ENCODE data around the gene MAX.

The MAX gene

DNA sequence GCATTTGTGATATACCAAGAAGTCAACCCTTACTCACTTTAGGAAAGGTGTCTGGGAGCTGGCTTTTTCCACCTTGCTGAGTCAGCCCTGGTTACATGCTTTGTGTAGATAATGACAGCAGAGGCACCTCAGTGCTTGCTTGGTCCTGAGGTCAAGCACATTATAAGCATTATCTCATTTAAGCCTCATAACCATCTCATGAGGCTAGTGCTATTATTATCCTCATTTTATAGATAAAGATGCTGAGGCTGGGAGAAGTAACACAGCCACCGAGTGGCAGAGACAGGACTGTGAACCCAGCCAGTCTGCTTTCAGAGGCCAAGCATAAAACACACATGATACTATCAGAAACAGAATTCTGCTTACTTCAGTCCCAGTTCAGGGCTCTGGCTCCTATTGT lies 29.4 kb downstream of the MAX start:
- DNase-seq (ENCODE audit: low read depth), result no peak

DNA sequence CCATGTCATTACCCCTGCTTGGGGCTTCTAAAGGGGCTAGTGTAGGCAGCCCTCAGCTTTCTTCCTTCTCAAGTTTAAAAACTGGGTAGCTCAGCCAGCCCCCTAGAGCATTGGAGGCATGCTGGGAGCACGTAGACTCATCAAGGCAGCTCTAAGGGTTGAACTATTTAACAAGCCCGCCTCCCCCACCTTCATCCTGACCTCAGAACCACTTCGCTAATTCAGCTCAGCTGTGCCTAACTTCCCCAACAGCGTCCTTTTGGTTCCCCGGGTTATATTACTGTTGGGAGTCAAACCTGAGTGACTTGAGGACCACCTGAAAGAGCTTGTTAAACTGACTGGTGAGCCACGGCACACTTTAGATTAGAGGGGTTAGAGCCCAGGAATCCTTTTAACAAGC lies 30.1 kb downstream of the MAX start:
- DNase-seq (ENCODE audit: low read depth), result no peak

DNA sequence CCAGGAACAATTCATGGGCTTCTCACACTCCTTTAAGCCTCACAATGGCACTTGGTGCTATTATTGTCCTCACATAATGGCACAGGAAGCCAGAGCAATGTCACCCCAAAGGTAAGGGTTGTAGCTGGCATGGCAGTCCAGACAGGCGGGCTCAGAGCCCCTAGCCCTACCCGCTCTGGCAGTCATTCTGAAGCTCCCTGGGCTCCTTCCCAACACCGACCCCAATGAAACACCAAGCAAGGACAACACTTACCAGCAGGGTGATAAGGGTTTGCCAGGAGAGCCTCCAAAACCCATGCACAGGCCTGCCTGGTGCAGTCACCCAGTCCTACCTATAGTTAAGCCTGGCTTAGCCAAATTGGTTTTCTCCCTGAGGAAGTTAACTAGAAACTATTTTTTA lies 30.8 kb downstream of the MAX start:
- no peak for DNase-seq (ENCODE audit: low read depth)

DNA sequence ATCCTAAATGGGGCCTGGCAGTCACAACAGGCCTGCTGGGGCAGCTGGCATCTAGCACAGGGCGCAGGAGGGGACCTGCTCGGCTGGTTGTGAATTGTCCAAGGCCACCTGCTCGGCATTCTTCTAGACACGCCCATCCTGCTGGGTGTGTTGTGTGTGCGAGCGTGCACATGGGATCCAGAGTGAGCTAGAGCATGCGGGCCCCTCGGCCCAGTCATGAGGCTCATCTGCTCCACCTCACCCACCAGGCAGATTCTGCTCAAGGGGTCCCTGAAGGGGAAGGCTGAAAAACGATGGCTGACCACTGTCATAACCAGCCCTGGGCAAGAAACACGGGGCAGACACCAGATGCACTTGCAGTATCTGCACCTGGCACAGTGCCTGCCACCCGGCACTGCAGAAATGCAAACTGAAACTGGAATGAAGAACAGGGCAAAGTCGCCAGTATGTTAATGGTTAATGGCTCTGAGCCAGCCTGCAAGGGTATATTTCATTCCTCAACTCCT lies 31.8 kb downstream of the MAX start:
- no peak for DNase-seq (ENCODE audit: low read depth)

DNA sequence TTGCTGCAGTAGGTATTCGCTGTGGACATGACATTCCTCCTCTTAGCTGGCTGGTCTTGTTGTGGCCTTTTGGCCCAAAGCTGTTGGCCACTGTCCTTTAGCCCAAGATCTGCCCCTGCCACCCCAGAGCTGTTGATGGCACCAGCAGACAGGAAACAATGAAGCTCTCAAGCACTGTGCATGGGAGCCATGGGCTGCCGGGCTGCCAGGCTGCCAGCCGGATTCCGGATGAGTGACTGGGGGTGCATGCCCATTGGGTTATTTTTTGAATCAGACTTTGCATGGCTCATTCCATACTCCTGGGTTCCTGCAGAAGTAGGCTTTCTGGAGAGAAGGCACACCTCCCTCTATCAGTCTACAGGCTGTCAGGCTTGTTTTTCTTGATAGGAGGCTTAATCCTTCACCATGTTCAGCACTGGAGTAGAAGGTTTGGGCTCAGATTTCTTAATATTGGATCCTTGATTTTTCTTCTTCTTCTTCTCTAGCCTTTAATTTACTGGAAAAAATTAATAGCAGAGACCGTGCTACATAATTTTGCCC lies 32.4 kb downstream of the MAX start:
- DNase-seq (ENCODE audit: low read depth), result no peak

DNA sequence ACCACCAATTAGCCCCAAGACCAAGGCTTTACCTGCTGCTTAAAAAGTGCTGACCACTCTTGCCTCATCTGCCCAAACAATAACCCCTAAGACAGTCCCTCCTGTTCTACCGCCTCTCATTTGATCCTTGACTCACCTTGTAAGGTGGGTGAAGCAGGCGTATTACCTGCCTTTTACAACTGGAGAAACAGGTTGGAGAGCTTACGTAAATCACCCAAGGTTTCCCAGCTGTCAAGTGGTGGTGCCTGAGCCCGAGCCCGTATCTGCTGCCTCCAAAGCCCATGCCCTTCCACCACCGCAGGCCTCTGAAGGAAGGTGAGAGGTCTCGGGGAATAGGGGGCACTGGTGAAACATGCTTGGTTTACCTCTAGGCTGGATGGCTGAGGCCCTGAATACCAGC lies 36.6 kb downstream of the MAX start:
- no peak for DNase-seq (ENCODE audit: low read depth)

DNA sequence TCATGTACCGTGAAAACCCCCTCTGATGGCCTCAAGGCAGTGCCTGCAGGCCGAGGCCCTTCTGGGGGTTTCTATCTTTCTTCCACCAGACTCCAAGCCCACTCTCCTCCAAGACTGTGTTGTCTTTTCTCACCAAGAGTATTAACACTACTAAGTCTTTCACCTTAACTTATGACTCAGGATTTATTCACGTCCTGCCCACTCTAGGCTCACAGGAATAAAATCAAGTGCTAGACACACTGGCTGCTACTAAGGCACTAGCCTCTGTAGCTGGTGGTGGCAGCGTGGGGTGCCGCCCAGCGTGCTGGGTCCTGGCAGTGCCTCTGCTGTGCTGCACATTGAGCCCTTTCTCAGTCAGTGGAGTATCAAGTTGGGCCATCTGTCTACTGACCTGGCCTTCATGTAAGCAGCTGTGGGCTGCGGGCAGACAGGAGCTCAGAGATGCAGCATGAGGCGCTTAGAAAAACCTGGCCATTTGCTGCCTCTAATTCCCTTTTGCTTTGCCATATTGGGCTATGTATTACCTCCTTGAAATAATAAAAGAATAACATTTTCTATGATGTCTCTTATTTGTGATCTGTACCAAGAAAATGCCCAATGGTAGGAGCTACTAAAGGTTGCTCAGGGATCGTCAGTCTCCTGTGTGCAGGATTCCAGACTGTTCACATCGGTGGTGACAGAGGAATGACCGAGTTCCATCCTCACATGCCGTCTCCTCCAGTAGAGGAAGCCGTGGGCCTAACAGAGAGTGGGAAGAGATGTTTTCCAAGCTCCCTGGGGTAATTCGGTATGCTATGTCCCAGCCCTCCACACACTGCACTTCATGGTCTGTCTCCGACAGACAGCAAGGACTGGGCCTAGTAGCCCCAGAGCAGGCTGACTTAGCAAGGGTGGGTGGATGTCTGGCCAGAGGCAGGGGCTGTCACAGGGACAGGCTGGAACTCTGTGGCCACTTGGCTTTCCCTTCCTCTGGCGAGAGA lies 39.9 kb downstream of the MAX start:
- DNase-seq (ENCODE audit: low read depth), result no peak

DNA sequence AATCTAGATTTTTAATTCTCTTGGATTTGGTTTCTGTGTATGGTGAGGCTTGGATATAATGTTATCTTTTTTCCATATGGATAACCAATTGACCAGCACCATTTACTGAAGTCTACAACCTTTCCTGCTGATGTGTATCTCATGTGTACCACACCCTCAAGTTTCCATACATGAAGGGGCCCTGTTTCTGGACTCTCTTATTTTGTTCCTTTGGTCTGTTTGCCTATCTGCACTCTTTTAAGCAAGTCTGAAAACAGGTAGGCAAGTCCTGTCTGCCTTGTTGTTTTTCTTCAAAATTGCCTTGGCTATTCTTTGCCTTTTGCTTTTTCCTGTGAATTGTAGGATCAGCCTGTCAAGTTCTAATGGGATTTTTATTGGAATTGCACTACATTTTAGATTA lies 44.6 kb downstream of the MAX start:
- DNase-seq (ENCODE audit: low read depth), result no peak

DNA sequence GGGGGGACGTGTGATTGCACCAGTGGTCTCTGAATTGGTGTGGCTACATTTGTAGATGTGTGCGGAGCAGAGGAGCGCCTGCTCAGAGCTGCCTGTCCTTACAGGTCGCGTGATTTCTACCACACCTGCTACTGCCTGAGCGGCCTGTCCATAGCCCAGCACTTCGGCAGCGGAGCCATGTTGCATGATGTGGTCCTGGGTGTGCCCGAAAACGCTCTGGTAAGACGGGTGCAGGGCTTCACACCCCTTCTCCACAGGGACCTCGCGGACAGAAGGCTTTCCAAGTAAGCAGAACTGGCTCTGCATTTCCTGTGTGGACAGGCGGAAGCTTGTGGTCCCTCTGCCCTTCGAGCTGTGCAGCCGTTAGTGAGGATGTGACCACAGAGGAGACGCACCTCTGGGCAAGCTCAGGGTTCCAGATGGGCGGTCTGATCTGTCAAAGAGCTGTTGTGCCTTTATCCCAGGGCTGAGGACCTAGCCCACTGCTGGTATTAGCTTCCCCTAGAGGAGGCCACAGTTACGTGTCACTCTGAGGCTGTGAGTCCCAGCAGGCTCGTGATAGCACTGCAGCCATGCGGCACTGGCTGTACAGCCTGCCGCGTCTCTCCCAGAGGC lies 47.7 kb downstream of the MAX start:
- no peak for DNase-seq (ENCODE audit: low read depth)

DNA sequence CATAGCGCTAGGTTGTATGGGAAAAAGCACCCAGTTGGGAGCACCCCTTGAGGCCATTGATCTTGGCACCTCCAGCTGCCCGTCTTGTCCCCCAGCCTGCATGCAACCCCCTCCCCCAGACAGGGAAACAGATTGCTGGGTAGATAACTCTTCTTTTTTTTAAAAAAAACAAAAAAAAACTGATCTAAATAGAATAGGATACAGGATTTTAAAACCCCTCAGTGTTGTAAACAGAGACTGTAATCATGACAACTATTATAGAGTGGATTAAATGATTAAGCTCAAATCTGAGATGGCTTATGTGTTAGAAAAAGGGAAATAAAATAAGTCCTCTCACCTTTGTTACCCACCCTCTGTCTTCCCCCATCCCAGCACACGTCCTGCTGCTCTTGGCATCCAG lies 48.9 kb downstream of the MAX start:
- DNase-seq (ENCODE audit: low read depth), result no peak

DNA sequence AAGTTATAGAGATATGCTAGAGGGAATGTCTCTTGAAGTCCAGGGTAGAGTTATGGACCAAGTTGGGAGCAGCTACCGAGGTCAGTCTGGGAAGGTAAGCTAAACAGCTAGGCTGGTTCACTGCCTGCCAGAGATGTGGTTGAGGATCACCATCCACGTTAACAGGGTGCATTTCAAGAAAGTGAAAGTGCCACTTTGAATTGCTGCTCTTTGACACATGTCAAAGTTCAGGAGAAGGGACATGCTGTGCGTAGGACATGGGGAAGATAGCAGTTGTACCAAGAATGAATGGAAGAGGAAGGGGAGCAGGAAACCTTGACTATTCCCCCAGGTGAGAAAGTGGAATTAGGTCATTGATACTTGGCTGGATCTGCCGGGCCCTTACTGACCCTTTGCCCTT lies 49.5 kb downstream of the MAX start:
- no peak for DNase-seq (ENCODE audit: low read depth)

DNA sequence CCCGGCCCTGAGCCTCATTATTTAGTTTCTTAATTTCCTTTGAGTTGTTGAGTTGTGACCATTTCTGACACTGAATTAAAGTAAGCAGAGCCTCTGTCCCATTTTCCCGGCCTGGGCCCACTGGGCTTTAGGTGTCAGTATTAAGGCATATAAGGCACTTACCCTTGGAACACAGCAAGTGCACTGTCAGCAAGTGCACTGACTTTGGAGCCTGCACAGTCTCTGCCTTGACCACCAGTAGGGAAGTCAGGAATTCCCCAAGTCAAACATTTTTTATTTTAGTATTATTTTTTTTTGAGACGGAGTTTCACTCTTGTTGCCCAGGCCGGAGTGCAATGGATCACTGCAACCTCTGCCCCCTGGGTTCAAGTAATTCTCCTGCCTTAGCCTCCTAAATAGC lies 56.6 kb downstream of the MAX start:
- DNase-seq (ENCODE audit: low read depth), result no peak

DNA sequence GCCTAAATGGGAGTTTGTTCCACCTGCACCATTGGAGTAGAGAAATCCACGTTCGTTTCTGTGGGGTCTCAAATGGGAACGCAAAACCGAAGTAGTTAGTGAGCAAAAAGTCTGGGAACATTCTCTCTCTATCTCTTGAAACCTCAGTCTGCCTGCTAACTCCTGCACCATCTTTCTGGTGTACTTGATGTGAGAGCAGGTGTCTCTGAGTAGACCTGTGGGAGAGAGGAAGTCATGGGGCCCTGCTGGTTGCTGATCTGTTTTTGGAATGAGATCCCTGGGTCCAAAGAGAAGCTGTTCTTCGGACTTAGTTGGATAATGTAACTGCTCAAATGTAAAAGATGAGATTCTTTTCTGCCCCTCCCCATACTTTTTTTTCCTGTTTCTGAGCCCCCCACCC lies 57.3 kb downstream of the MAX start:
- DNase-seq (ENCODE audit: low read depth), result no peak

DNA sequence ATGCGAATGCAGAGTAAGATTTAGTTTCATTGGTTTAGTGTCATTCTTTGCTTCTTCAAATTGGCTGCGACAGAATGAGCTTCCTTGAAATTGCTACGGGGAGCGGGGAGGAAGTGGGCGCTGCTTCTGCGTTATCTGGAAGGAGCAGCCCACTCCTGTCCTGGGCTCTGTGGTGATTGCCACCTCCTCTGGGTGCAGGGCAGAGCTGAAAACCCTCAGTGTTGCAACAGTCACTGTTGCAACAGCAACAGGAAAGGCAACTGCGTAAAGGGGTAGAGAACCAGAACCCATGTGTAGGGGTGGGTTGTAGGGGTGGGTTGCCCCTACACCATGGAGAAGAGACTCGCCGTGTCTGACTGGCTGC lies 57.7 kb downstream of the MAX start:
- no peak for DNase-seq (ENCODE audit: low read depth)

DNA sequence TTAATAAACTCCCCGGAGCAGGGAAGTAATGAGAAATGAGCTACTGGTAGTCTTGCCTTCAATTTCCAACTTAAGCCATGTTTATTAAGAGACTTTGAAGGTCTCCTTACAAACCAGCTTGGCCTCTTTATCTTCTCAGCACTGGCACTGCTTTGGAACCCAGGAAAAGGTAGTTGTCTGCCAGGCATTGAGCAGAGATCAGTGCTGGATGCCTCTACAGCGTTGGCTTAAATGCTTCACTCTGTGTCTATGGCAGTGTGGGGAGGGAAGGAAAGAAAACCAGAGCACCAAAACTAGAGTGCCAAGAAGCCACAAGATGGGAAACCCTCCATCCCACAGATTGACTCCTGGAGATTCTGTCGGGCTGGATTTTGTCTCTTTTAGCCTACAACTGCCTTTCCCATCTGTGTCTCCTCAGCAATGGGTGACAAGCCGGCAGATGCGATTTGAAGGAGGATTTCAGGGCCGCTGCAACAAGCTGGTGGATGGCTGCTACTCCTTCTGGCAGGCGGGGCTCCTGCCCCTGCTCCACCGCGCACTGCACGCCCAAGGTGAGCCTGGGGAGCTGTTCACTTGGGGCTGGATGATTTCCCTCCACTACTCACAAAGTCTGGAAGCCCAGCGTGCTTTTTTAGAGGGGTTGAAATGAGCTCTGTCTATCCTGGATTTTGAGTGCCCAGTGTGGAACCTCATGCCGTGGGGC lies 58.3 kb downstream of the MAX start:
- no peak for DNase-seq (ENCODE audit: low read depth)

DNA sequence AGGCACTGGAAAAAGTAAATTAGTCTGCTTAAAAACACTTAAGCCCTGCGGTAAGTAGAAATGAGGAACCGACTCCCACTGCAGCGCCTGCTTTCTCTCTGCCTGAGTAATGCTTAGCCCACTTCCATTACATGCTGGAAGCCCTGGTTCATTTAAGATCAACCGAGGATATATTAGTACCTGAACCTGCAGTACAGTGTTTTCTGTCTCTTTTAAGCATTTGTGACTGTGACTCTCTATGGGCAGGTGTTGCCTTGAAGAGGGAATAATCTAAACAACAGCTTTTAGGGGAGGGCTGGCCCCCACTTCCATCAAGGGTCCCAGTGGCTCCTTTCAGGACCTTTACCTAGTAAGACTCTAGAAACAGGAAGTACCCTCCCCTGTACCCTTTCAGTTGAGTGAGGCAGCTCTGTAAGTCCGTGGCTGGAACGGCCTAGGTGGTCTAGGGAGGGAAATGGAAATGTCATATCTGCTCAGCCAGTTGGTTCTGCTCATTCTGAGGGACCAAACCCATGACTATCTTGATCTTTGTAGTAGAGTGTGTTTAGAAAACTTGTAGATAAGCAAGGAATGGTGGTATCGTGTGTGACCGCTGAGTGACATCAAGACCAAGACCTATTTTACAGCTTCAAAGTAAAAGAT lies 59.5 kb downstream of the MAX start:
- DNase-seq (ENCODE audit: low read depth), result no peak

DNA sequence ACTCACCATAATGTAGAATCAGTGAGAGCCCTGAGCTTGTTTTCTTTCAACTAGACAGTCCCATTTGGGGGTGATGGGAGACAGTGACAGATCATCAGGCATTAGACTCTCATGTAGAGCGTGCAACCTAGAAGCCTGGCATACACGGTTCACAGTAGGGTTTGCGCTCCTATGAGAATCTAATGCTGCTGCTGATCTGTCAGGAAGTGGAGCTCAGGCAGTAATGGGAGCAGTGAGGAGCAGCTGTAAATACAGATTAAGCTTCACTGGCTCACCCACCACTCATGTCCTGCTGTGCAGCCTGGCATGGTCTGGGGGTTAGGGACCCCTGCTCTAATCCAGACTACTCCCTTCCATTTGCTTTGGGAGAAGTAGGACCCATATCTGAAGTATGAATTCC lies 60.0 kb downstream of the MAX start:
- no peak for DNase-seq (ENCODE audit: low read depth)

DNA sequence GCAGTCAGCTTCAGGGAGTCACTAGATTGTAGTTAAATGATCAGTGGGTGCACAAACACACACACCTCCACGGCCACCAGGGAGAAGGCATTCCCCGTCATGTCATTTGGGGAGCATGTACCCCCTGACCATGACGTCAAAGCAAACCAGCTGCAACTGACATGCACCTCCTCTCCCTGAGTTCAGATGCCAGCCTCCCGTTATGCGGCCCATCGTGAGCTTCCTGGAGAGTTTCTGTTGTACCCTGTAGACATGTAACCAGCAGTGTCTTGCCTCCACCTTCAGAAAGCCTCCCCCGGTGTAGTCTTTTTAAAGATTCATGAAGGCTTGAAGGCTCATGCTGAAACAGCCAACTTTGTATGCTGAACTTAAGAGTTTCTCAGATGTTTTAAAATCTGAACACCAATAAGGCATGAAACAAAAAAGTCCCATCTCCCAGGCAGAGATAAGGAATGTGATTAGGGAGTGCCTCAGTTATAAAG lies 60.8 kb downstream of the MAX start:
- no peak for DNase-seq (ENCODE audit: low read depth)

DNA sequence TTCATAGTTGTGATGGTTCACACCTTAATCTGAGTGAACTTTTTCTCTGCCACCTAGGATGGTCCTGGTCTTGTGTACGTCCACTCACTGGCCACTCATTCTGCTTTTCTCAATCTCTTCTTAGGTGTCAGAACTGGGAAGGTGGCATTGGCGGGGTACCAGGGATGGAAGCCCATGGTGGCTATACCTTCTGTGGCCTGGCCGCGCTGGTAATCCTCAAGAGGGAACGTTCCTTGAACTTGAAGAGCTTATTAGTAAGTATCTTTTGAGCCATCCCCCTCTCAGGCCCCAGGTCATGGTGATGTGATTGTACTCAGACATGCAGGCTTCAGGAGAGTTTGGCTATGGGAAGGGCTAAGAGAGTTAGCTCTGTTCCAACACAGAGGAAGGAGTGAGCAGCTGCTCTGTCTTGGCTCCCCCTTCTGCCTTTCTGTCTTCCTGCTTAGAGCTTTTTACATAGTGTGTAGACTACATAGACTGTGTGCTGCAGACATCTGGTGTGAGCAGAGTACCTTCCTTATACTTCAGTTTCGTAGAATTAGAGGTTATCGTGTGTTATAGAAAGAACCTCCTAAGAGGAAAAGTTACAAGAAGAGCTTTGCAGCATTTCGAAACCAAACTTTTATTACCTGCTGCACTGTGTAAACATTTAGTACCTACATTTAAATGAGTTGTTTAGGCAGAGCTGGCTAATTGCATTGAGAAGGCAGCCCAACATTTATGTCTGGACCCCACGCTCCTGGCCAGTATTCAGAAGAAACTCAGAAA lies 61.5 kb downstream of the MAX start:
- no peak for DNase-seq (ENCODE audit: low read depth)

DNA sequence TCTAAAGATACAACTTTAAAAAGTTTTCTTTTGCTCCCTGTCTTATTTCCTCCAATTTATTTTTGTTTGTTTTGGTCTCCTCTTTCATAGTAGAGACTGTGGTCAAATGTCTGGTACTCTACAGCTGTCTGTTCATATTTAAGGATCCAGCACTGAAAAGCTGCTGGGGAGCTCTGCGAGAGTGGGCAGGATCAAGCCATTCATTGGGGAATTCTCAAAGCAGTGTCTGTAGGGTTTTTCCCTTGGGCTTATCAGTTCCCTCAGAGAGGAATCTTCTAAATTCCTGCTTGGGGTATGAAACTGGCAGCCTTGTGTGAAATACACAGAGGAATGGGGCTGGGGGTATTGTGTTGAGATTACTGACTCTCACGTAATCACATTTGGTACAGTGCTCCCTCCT lies 63.4 kb downstream of the MAX start:
- DNase-seq (ENCODE audit: low read depth), result no peak

DNA sequence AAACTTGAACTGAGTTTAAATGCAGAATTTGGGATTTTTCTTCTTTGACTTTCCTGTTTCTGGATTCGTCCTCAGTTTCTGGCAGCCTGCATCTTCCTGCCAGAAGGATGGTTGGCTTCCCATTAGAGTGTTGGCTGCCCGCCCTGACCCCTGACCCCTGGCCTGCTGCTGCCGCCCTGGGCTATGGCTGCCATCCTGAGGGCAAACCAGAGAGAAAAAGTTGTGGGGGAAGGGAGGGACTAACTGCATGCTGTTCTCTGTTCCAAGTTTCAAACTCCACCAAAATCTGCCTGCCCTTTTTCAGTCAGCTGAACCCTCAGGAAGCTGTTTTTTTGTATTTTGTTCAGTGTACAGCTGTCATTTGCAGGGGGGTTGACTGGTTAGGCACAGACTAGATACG lies 67.3 kb downstream of the MAX start:
- DNase-seq (ENCODE audit: low read depth), result no peak

All from stimulated activated CD8-positive, alpha-beta memory T cell treated with anti-CD3 and anti-CD28 coated beads, Interleukin-4, amount 100 ng/mL, for 24 hours (primary cell).